T-helper 1 cell treated with Interleukin-12 subunit alpha and Interleukin-12 subunit beta and Interleukin-4 antibody, amounts not matched to agents 30 μg/mL and 1 μg/mL, for 36 hours (primary cell): ENCODE data around the gene BSPRY.
A peak's percentile ranks its signal among the peaks of the same experiment; 100 is the strongest.

ENCODE experiments used
- H3K27ac Mint-ChIP-seq: one replicate; pipeline ENCODE4 v1.8.0; 2021; ENCODE audit warnings: mild to moderate bottlenecking, mixed read lengths
- H3K27me3 Mint-ChIP-seq: one replicate; pipeline ENCODE4 v1.8.0; 2021; ENCODE audit warnings: low read depth, mixed read lengths
- H3K36me3 Mint-ChIP-seq: one replicate; pipeline ENCODE4 v1.8.0; 2021; ENCODE audit warnings: low read depth, mixed read lengths
- H3K4me1 Mint-ChIP-seq: one replicate; pipeline ENCODE4 v1.8.0; 2021; ENCODE audit warnings: low read depth, mixed read lengths
- H3K4me3 Mint-ChIP-seq: one replicate; pipeline ENCODE4 v1.8.0; 2021; ENCODE audit warnings: mild to moderate bottlenecking, moderate library complexity, mixed read lengths
- H3K9me3 Mint-ChIP-seq: one replicate; pipeline ENCODE4 v1.8.0; 2021; ENCODE audit warnings: mixed read lengths

BSPRY gene

DNA sequence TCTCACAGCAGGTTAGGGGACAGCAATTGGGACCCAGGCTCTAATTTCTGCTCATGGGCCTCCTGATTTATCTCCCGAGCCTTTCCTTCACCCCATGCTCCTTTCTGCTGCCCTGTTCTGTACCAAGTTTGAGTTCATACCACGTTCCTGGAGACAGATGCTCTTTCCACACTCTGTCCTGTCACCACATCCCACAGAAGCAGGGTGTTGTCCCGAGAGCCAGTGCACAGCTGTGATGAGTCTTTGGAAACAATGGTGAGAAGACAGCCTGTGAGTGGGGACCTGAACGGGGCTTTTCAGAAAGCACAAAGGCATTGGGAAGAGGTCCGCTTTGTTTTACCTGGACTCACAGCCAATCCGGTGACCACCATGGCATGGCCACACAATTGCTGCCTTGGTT, 26.7 kb upstream of the BSPRY start:
- Mint-ChIP-seq H3K9me3 (no peaks in the 10 kb centered on the region), H3K27me3 (no peaks in the 10 kb centered on the region), H3K4me3 (no peak overlapping the region), H3K4me1 (no peaks in the 10 kb centered on the region), H3K27ac (no peak overlapping the region), H3K36me3 (no peaks in the 10 kb centered on the region)

DNA sequence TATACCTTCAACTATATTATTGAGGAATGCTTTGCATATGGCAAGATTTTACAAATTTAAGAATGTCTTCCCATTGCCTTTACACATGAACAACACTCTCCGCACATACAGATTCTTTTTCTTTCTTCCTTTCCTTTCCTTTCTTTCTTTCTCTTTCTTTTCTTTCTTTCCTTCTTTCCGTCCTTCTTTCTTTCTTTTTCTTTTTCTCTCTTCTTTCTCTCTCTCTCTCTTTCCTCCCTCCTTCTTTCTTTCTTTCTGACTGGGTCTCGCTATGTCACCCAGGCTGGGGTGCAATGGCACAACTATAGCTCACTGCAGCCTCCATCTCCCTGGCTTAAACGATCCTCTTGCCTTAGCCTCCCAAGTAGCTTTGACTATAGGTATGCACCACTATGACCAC, 23.1 kb upstream of the BSPRY start:
- Mint-ChIP-seq H3K27ac (no peak overlapping the region), H3K36me3 (no peaks in the 10 kb centered on the region), H3K4me1 (no peaks in the 10 kb centered on the region), H3K4me3 (no peak overlapping the region), H3K9me3 (no peaks in the 10 kb centered on the region), H3K27me3 (no peaks in the 10 kb centered on the region)

- Mint-ChIP-seq H3K4me1 (no peaks in the 10 kb centered on the region), H3K9me3 (no peaks in the 10 kb centered on the region), H3K4me3 (no peak overlapping the region), H3K27ac (no peak overlapping the region), H3K36me3 (no peaks in the 10 kb centered on the region), H3K27me3 (no peaks in the 10 kb centered on the region)
These were observed 21.1 kb upstream of the BSPRY start for GRCh38 chr9:113328045-113328782.

DNA sequence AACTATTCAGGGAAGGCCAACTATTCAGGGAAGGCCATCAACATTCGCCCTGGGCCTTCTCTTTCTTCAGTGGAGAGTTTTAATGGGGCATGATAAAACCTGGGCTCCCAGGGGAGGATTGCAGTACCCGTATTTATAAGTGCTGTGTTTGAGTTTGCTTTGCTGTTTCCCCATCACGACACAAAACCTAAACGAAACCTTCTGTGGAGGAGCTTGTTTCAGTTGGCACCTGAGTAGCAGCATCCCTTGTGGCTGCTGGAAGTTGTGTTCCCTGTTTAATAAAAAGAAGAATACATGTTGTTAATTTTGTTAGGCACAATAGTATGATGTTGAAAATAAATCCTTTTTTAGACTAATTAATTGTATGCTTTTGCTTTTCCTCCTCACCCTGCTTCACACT, 17.6 kb upstream of the BSPRY start:
- no peaks in the 10 kb centered on the region for H3K27me3 Mint-ChIP-seq
- H3K9me3 Mint-ChIP-seq: no peaks in the 10 kb centered on the region
- H3K4me3 Mint-ChIP-seq: no peak overlapping the region
- no peak overlapping the region for H3K27ac Mint-ChIP-seq
- H3K36me3 Mint-ChIP-seq: no peaks in the 10 kb centered on the region
- H3K4me1 Mint-ChIP-seq: peaks cover 6% of the 10 kb centered on the region

DNA sequence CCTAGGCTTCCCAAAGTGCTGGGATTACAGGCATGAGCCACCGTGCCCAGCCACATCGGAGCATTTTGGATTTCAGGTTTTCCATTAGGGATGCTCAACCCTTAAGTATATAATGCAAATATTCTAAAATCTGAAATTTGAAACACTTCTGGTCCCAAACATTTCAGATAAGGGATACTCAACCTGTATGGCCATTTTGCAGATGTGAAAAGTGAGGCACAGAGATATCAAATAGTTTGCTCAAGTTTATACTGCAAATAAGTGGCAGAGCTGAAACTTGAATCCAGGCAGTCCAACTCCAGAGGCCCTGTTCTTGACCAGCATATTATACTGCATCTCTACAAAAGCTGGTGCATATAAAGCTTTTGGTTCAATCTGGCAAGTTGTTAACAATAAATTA, 11.6 kb upstream of the BSPRY start:
- Mint-ChIP-seq H3K4me3 (no peak overlapping the region), H3K36me3 (no peaks in the 10 kb centered on the region), H3K4me1 (peaks cover 33% of the 10 kb centered on the region), H3K27ac (no peak overlapping the region), H3K27me3 (no peaks in the 10 kb centered on the region), H3K9me3 (no peaks in the 10 kb centered on the region)

- H3K27ac Mint-ChIP-seq: peak within 1 kb of the TSS; percentile 86
- H3K36me3 Mint-ChIP-seq: no peaks in the 10 kb centered on the region
- no peaks in the 10 kb centered on the region for H3K27me3 Mint-ChIP-seq
- peak within 1 kb of the TSS; percentile 86 for H3K4me3 Mint-ChIP-seq
- H3K4me1 Mint-ChIP-seq: peaks cover 46% of the 10 kb centered on the region
- peaks cover 3% of the 10 kb centered on the region for H3K9me3 Mint-ChIP-seq
These were observed 9.2 kb upstream of the BSPRY start, which contains the start of gene WDR31 for GRCh38 chr9:113340011-113340699. TSS of gene WDR31 (minus strand) at chr9:113340275. CDS start at chr9:113332022, 8,253 bp downstream.

- H3K27me3 Mint-ChIP-seq: no peaks in the 10 kb centered on the region
- H3K36me3 Mint-ChIP-seq: no peaks in the 10 kb centered on the region
- H3K9me3 Mint-ChIP-seq: peaks cover 3% of the 10 kb centered on the region
- H3K4me3 Mint-ChIP-seq: peak overlapping the region; percentile 64
- peaks cover 47% of the 10 kb centered on the region for H3K4me1 Mint-ChIP-seq
- peak overlapping the region; percentile 86 for H3K27ac Mint-ChIP-seq
These were observed 7.5 kb upstream of the BSPRY start for GRCh38 chr9:113341712-113342410.

GRCh38 chr9:113343732-113344231, 5.6 kb upstream of the BSPRY start:
- Mint-ChIP-seq H3K36me3 (no peaks in the 10 kb centered on the region), H3K9me3 (peaks cover 3% of the 10 kb centered on the region), H3K27me3 (no peaks in the 10 kb centered on the region), H3K4me3 (no peak overlapping the region), H3K4me1 (peaks cover 54% of the 10 kb centered on the region), H3K27ac (peak overlapping the region; percentile 54)

GRCh38 chr9:113345190-113345589, 4.2 kb upstream of the BSPRY start:
- Mint-ChIP-seq H3K9me3 (peaks cover 3% of the 10 kb centered on the region), H3K27ac (peak overlapping the region; percentile 55), H3K27me3 (no peaks in the 10 kb centered on the region), H3K4me3 (no peak overlapping the region), H3K36me3 (no peaks in the 10 kb centered on the region), H3K4me1 (peaks cover 52% of the 10 kb centered on the region)

GRCh38 chr9:113345671-113346070, 3.7 kb upstream of the BSPRY start:
- no peak overlapping the region for H3K4me3 Mint-ChIP-seq
- peak overlapping the region; percentile 55 for H3K27ac Mint-ChIP-seq
- H3K4me1 Mint-ChIP-seq: peaks cover 52% of the 10 kb centered on the region
- peaks cover 3% of the 10 kb centered on the region for H3K9me3 Mint-ChIP-seq
- no peaks in the 10 kb centered on the region for H3K36me3 Mint-ChIP-seq
- no peaks in the 10 kb centered on the region for H3K27me3 Mint-ChIP-seq

DNA sequence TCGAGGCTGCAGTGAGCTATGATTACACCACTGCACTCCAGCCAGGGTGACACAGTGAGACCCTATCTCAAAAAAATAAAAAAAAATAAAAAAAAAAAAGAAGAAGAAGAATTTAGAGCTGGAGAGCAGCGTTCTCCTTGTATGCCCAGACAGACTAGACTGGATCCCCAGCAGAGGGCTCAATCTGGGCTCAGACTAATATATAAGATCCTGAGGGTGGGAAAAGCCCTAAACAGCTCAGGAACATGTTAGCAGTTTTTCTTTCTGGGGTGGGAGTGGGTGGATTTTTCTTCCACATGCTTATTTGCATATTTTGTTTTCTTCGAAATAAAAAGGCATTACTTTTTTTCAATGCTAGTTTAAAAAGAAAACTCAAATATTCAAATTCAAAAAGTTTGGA, 904 bp upstream of the BSPRY start:
- peak overlapping the region; percentile 63 for H3K4me3 Mint-ChIP-seq
- H3K36me3 Mint-ChIP-seq: no peaks in the 10 kb centered on the region
- H3K9me3 Mint-ChIP-seq: peaks cover under 1% of the 10 kb centered on the region
- peaks cover 51% of the 10 kb centered on the region for H3K4me1 Mint-ChIP-seq
- H3K27ac Mint-ChIP-seq: peak overlapping the region; percentile 87
- no peaks in the 10 kb centered on the region for H3K27me3 Mint-ChIP-seq

- H3K27me3 Mint-ChIP-seq: no peaks in the 10 kb centered on the region
- peaks cover 46% of the 10 kb centered on the region for H3K4me1 Mint-ChIP-seq
- H3K27ac Mint-ChIP-seq: peak overlapping the region; percentile 76
- H3K36me3 Mint-ChIP-seq: peaks cover 3% of the 10 kb centered on the region
- no peaks in the 10 kb centered on the region for H3K9me3 Mint-ChIP-seq
- peak overlapping the region; percentile 76 for H3K4me3 Mint-ChIP-seq
These were observed 286 bp upstream of the BSPRY start for GRCh38 chr9:113349066-113349444.

DNA sequence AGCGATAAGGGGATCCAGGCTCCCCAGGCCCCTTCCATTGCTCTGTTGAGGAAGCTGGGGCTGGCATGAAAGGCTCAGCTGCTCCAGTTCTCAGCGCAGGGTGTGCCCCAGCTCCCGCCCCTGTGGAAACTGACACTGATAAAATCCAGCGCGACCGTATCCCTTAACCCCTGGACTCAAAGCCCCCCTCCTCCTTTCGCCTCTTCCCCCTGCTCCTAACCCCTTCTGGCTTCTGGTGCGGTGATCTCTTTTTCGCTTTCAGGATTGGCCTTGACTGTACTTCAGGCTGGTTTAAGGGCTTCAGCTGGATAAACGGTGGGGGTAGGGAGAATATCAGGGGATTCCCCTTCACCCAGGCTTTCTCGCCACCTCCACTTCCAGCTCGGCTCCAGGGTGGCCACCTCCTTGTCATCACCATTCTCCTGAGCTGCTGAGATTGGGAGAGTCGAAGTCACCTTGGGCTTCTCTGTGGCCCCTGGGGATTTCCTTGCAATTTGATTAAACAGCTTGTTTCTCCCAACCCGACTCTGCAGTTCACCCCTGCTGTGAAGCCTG, 843 bp downstream of the BSPRY start:
- Mint-ChIP-seq H3K9me3 (no peaks in the 10 kb centered on the region), H3K4me1 (peaks cover 41% of the 10 kb centered on the region), H3K27ac (peak overlapping the region; percentile 86), H3K36me3 (peaks cover 4% of the 10 kb centered on the region), H3K4me3 (peak overlapping the region; percentile 83), H3K27me3 (no peaks in the 10 kb centered on the region)

GRCh38 chr9:113350937-113351336, 1.6 kb downstream of the BSPRY start:
- Mint-ChIP-seq H3K27me3 (no peaks in the 10 kb centered on the region), H3K4me3 (peak overlapping the region; percentile 83), H3K27ac (peak overlapping the region; percentile 86), H3K9me3 (no peaks in the 10 kb centered on the region), H3K36me3 (peaks cover 4% of the 10 kb centered on the region), H3K4me1 (peaks cover 35% of the 10 kb centered on the region)
